Measurements from ENCODE around the gene RASSF7.
A peak's percentile ranks its signal among the peaks of the same experiment; 100 is the strongest.

RASSF7 gene

GRCh38 chr11:601573-602245, 40.9 kb downstream of the RASSF7 start:
- TF ChIP-seq CTCF (IDR thresholded peaks at IDR 0.05) = no peak
- Histone ChIP-seq H3K4me3 (no peak overlapping the region), H3K27ac (no peak overlapping the region)
- DNase-seq (ENCODE audit: low spot score) = no peak

GRCh38 chr11:603154-603553, 42.4 kb downstream of the RASSF7 start:
- no peak for TF ChIP-seq CTCF (IDR thresholded peaks at IDR 0.05)
- Histone ChIP-seq H3K4me3 (no peak overlapping the region), H3K27ac (no peak overlapping the region)
- no peak for DNase-seq (ENCODE audit: low spot score)

- DNase-seq (ENCODE audit: low spot score) = no peak
- Histone ChIP-seq H3K4me3 (no peak overlapping the region), H3K27ac (peak overlapping the region in 1 of 2 donors; percentile 40)
- TF ChIP-seq CTCF (IDR thresholded peaks at IDR 0.05) = no peak
Observed at GRCh38 chr11:605286-606129, 44.7 kb downstream of the RASSF7 start.

GRCh38 chr11:606245-606644, 45.5 kb downstream of the RASSF7 start:
- no peak overlapping the region for H3K4me3 ChIP-seq
- no peak for TF ChIP-seq CTCF (IDR thresholded peaks at IDR 0.05)
- H3K27ac ChIP-seq = peak overlapping the region in 1 of 2 donors; percentile 40
- DNase-seq (ENCODE audit: low spot score) = no peak

GRCh38 chr11:607020-607780, 46.4 kb downstream of the RASSF7 start:
- Histone ChIP-seq H3K27ac (no peak overlapping the region), H3K4me3 (no peak overlapping the region)
- no peak for TF ChIP-seq CTCF (IDR thresholded peaks at IDR 0.05)
- no peak for DNase-seq (ENCODE audit: low spot score)

- H3K27ac ChIP-seq = no peak overlapping the region
- no peak for DNase-seq (ENCODE audit: low spot score)
- TF ChIP-seq CTCF (IDR thresholded peaks at IDR 0.05) = no peak
- H3K4me3 ChIP-seq = no peak overlapping the region
Observed at GRCh38 chr11:607971-608659, 47.3 kb downstream of the RASSF7 start.
